Measurements from ENCODE around the gene FPR3.
A peak's percentile ranks its signal among the peaks of the same experiment; 100 is the strongest.

The FPR3 gene

DNA sequence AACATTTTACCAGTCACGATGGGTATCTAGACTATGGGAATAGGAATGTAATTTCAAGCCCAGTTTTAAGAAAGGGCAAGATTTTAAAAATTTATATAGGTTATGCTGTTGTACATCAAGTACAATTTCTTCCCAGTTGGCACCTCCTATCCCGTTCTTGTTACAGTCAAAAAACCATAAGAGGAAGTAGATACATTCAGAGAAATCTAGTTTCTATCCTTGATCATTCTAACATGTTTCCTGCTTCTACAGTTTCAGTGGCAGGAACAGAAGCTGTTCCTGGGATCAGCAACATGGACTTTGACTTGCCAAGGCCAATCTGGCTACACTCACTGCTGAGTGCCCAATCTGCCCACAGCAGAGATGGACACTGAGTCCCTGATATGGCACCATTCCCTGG lies 14.7 kb upstream of the FPR3 start:
- no peak for DNase-seq (ENCODE audit: insufficient read length, low spot score)
- FAIRE-seq: no peak
- TF ChIP-seq PAX5 (IDR thresholded peaks at IDR 0.05; ENCODE audit: insufficient read depth, low read length, severe bottlenecking) (no peak), POU2F2 (IDR thresholded peaks at IDR 0.05; ENCODE audit: low read depth, low read length) (no peak), TAF1 (IDR thresholded peaks at IDR 0.05; ENCODE audit: low read depth, low read length) (no peak), SPI1 (IDR thresholded peaks at IDR 0.05; ENCODE audit: low read depth, low read length) (no peak), POLR2AphosphoS5 (IDR thresholded peaks at IDR 0.05; ENCODE audit: low read depth, low read length) (no peak)

GRCh38 chr19:51781999-51782398 lies 13.0 kb upstream of the FPR3 start:
- no peak for TF ChIP-seq SPI1 (IDR thresholded peaks at IDR 0.05; ENCODE audit: low read depth, low read length)
- TF ChIP-seq POLR2A (IDR thresholded peaks at IDR 0.05; ENCODE audit: low read depth, low read length): no peak
- FAIRE-seq (no peak), DNase-seq (ENCODE audit: insufficient read length, low spot score) (no peak)

DNA sequence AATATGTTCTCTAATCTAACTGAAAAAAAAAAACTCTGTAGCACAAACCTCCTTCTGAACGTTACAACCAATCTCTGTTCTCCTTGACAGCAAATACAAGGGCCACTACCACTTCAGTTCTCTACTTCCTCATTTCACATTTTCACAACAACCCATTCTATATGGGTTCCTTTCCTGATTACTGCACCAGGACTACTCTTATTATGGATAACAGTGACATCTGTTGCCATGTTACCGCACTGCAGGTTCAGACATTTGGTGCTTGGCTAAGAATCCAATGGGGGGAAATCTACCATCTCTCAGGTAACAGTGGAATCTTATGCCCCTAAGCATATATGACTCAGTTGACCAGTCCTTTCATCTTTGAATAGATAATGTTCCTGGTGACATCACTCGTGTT lies 11.6 kb upstream of the FPR3 start:
- no peak for DNase-seq (ENCODE audit: insufficient read length, low spot score)
- peak; percentile 37 for TF ChIP-seq SPI1 (IDR thresholded peaks at IDR 0.05; ENCODE audit: low read depth, low read length)
- TF ChIP-seq POU2F2 (IDR thresholded peaks at IDR 0.05; ENCODE audit: low read depth, low read length): no peak
- no peak for TF ChIP-seq PAX5 (IDR thresholded peaks at IDR 0.05; ENCODE audit: insufficient read depth, low read length, severe bottlenecking)

GRCh38 chr19:51784109-51784785 lies 10.7 kb upstream of the FPR3 start:
- DNase-seq (ENCODE audit: insufficient read length, low spot score): no peak
- FAIRE-seq: peak; percentile 13
- TF ChIP-seq POLR2AphosphoS5 (IDR thresholded peaks at IDR 0.05; ENCODE audit: low read depth, low read length): no peak
- TF ChIP-seq POLR2A (IDR thresholded peaks at IDR 0.05; ENCODE audit: low read depth, low read length): no peak
- no peak for TF ChIP-seq PAX5 (IDR thresholded peaks at IDR 0.05; ENCODE audit: insufficient read depth, low read length, severe bottlenecking)
- TF ChIP-seq SPI1 (IDR thresholded peaks at IDR 0.05; ENCODE audit: low read depth, low read length): no peak
- TF ChIP-seq POU2F2 (IDR thresholded peaks at IDR 0.05; ENCODE audit: low read depth, low read length): no peak
- TF ChIP-seq TAF1 (IDR thresholded peaks at IDR 0.05; ENCODE audit: low read depth, low read length): no peak

More for the DNA sequence above, 11.6 kb upstream of the FPR3 start:
- FAIRE-seq: no peak

DNA sequence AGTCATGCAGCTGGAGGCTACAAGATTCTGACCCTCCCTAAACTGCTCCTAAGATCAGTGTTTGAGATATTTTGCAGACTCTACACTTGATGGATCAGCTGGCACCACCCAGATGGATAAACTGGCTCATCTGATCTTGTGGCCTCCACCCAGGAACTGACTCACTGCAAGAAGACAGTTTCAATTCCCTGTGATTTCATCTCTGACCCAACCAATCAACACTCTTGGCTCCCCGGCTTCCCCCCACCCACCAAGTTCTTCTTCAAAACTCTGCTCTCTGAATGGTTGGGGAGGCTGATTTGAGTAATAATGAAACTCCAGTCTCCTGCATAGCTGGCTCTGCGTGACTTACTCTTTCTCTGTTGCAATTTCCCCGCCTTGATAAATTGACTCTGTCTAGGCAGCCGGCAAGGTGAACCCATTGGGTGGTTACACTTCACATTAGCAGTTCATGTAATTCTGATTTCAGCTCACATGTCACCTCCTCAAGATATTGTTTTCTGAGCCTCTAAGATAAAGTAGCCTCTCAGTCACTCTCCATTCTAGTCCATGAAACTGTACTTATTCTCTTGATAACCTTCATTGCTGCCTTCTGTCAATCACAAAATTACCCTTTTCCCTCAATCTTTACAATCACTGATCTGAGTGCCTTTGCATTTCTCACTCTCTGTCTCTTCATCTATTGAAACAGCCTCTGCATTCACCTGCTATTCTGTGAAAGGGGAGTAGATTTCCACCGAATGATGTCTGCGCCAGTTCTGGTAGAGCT lies 9.9 kb upstream of the FPR3 start:
- TF ChIP-seq POLR2AphosphoS5 (IDR thresholded peaks at IDR 0.05; ENCODE audit: low read depth, low read length) (no peak), TAF1 (IDR thresholded peaks at IDR 0.05; ENCODE audit: low read depth, low read length) (no peak), POU2F2 (IDR thresholded peaks at IDR 0.05; ENCODE audit: low read depth, low read length) (no peak), POLR2A (IDR thresholded peaks at IDR 0.05; ENCODE audit: low read depth, low read length) (no peak), PAX5 (IDR thresholded peaks at IDR 0.05; ENCODE audit: insufficient read depth, low read length, severe bottlenecking) (no peak), SPI1 (IDR thresholded peaks at IDR 0.05; ENCODE audit: low read depth, low read length) (peak; percentile 41; the same call in 1 of the 2 replicates)
- FAIRE-seq (no peak), DNase-seq (ENCODE audit: insufficient read length, low spot score) (no peak)

GRCh38 chr19:51786646-51787494 lies 8.1 kb upstream of the FPR3 start:
- TF ChIP-seq TAF1 (IDR thresholded peaks at IDR 0.05; ENCODE audit: low read depth, low read length) (no peak), POU2F2 (IDR thresholded peaks at IDR 0.05; ENCODE audit: low read depth, low read length) (no peak), SPI1 (IDR thresholded peaks at IDR 0.05; ENCODE audit: low read depth, low read length) (no peak), POLR2A (IDR thresholded peaks at IDR 0.05; ENCODE audit: low read depth, low read length) (no peak), PAX5 (IDR thresholded peaks at IDR 0.05; ENCODE audit: insufficient read depth, low read length, severe bottlenecking) (no peak), POLR2AphosphoS5 (IDR thresholded peaks at IDR 0.05; ENCODE audit: low read depth, low read length) (no peak)
- DNase-seq (ENCODE audit: insufficient read length, low spot score): no peak
- FAIRE-seq: no peak

DNA sequence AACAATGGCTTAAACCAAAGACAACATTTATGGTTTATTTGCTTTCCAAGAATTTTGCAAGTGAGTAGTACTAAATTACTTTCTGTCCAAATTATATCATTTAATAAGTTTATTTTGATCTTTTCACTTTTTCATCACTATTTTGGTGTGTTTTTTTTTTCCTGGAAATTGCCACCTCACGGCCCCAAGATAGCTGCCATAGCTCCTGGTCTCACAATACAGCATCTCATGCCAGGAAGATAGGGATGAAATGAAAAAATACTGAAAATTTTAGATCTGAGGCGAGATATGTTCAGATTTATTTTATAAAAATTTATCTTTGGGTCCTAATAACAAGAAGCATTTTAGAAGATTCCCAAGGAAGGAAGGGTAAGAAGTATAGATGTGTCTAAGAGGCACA lies 6.9 kb upstream of the FPR3 start:
- DNase-seq (ENCODE audit: insufficient read length, low spot score) (no peak), FAIRE-seq (no peak)
- no peak for TF ChIP-seq POLR2AphosphoS5 (IDR thresholded peaks at IDR 0.05; ENCODE audit: low read depth, low read length)
- TF ChIP-seq POU2F2 (IDR thresholded peaks at IDR 0.05; ENCODE audit: low read depth, low read length): no peak
- no peak for TF ChIP-seq TAF1 (IDR thresholded peaks at IDR 0.05; ENCODE audit: low read depth, low read length)
- no peak for TF ChIP-seq PAX5 (IDR thresholded peaks at IDR 0.05; ENCODE audit: insufficient read depth, low read length, severe bottlenecking)
- TF ChIP-seq POLR2A (IDR thresholded peaks at IDR 0.05; ENCODE audit: low read depth, low read length): no peak
- no peak for TF ChIP-seq SPI1 (IDR thresholded peaks at IDR 0.05; ENCODE audit: low read depth, low read length)

- TF ChIP-seq POLR2A (IDR thresholded peaks at IDR 0.05; ENCODE audit: low read depth, low read length): no peak
- TF ChIP-seq SPI1 (IDR thresholded peaks at IDR 0.05; ENCODE audit: low read depth, low read length): no peak
- DNase-seq (ENCODE audit: insufficient read length, low spot score) (no peak), FAIRE-seq (no peak)
Observed at GRCh38 chr19:51789061-51789795, 5.7 kb upstream of the FPR3 start.

GRCh38 chr19:51792932-51793331 lies 2.0 kb upstream of the FPR3 start:
- no peak for DNase-seq (ENCODE audit: insufficient read length, low spot score)
- TF ChIP-seq PAX5 (IDR thresholded peaks at IDR 0.05; ENCODE audit: insufficient read depth, low read length, severe bottlenecking): no peak
- TF ChIP-seq POLR2AphosphoS5 (IDR thresholded peaks at IDR 0.05; ENCODE audit: low read depth, low read length): no peak
- no peak for TF ChIP-seq POLR2A (IDR thresholded peaks at IDR 0.05; ENCODE audit: low read depth, low read length)
- TF ChIP-seq SPI1 (IDR thresholded peaks at IDR 0.05; ENCODE audit: low read depth, low read length): no peak
- no peak for TF ChIP-seq POU2F2 (IDR thresholded peaks at IDR 0.05; ENCODE audit: low read depth, low read length)
- no peak for TF ChIP-seq TAF1 (IDR thresholded peaks at IDR 0.05; ENCODE audit: low read depth, low read length)
- no peak for FAIRE-seq

Measured in GM12891 (cell line).